AG10803 (cell line): Measurements from ENCODE around the gene SCN1A.
A peak's percentile ranks its signal among the peaks of the same experiment; 100 is the strongest.

Experiments used
- DNase-seq: peaks from one replicate; pipeline ENCODE4 v3.0.0; 2010; ENCODE audit warnings: low read depth
- H3K4me3 ChIP-seq: 2 replicates; pipeline ENCODE4 v1.5.1; 2011; ENCODE audit warnings: mild to moderate bottlenecking, low read length, control low read depth
- CTCF ChIP-seq: conservative IDR thresholded peaks from 2 replicates; pipeline ENCODE4 v1.5.1; 2011; ENCODE audit warnings: mild to moderate bottlenecking, low read length, control low read depth, inconsistent platforms

Gene SCN1A

GRCh38 chr2:165967746-165968145 is 160.1 kb downstream of the SCN1A start:
- no peak for TF ChIP-seq CTCF
- DNase-seq = no peak

GRCh38 chr2:165961818-165962217 is 166.0 kb downstream of the SCN1A start:
- no peak for DNase-seq
- H3K4me3 ChIP-seq = no peak overlapping the region
- no peak for TF ChIP-seq CTCF

More at GRCh38 chr2:165967746-165968145, 160.1 kb downstream of the SCN1A start:
- H3K4me3 ChIP-seq = no peak overlapping the region

GRCh38 chr2:165959371-165959770 is 168.4 kb downstream of the SCN1A start:
- TF ChIP-seq CTCF = no peak
- no peak for DNase-seq
- H3K4me3 ChIP-seq = no peak overlapping the region

- no peak for DNase-seq
- H3K4me3 ChIP-seq = no peak overlapping the region
- no peak for TF ChIP-seq CTCF
These were observed 169.4 kb downstream of the SCN1A start for GRCh38 chr2:165958313-165958960.

- DNase-seq = no peak
- TF ChIP-seq CTCF = no peak
- no peak overlapping the region for H3K4me3 ChIP-seq
These were observed 170.7 kb downstream of the SCN1A start for GRCh38 chr2:165957030-165957675.

GRCh38 chr2:165953655-165954606 is 173.9 kb downstream of the SCN1A start, which contains the start of gene TTC21B:
Gene TTC21B, minus strand, starts transcription at chr2:165953776. Its CDS starts 71 bp downstream, at chr2:165953705.
- DNase-seq = peak; percentile 94
- peak within 1 kb of the TSS; percentile 76 for H3K4me3 ChIP-seq
- TF ChIP-seq CTCF = peak; percentile 75
